ENCODE results near the gene PIR.

Gene PIR

GRCh38 chrX:15471028-15471427, 22.1 kb downstream of the PIR start:
- Histone ChIP-seq H3K9me3 (no peaks in the 10 kb centered on the region), H3K4me1 (no peaks in the 10 kb centered on the region), H3K4me3 (no peak overlapping the region), H3K27me3 (ENCODE audit: low read depth) (no peaks in the 10 kb centered on the region), H3K36me3 (replicated peaks) (peaks cover 3% of the 10 kb centered on the region; the same call in 1 of the 2 replicates)
- peak; percentile 58 to 80 for DNase-seq (ENCODE audit: low spot score in 2 of 2)
- in situ Hi-C loops (cut with MboI; ENCODE audit: low sequenced_read_pairs): no loop called here

GRCh38 chrX:15469613-15470012, 23.5 kb downstream of the PIR start:
- no peak for DNase-seq (ENCODE audit: low spot score in 2 of 2)
- in situ Hi-C loops (cut with MboI; ENCODE audit: low sequenced_read_pairs): loop anchor here (5.0 kb wide), 1 partner anchor 122 kb away; no protein-coding TSS in a partner anchor
- Histone ChIP-seq H3K4me1 (peaks cover 10% of the 10 kb centered on the region), H3K36me3 (replicated peaks) (peaks cover 3% of the 10 kb centered on the region; the same call in 1 of the 2 replicates), H3K9me3 (no peaks in the 10 kb centered on the region), H3K4me3 (no peak overlapping the region), H3K27me3 (ENCODE audit: low read depth) (no peaks in the 10 kb centered on the region)

- DNase-seq (ENCODE audit: low spot score in 2 of 2): peak in 1 of 2 experiments; percentile 40
- Histone ChIP-seq H3K4me3 (no peak overlapping the region), H3K36me3 (replicated peaks) (peaks cover 4% of the 10 kb centered on the region; the same call in 1 of the 2 replicates), H3K4me1 (peaks cover 20% of the 10 kb centered on the region), H3K9me3 (no peaks in the 10 kb centered on the region), H3K27me3 (ENCODE audit: low read depth) (no peaks in the 10 kb centered on the region)
- in situ Hi-C loops (cut with MboI; ENCODE audit: low sequenced_read_pairs): loop anchor here (5.0 kb wide), 1 partner anchor 121 kb away; no protein-coding TSS in a partner anchor
Observed at GRCh38 chrX:15468036-15468435, 25.1 kb downstream of the PIR start.

DNA sequence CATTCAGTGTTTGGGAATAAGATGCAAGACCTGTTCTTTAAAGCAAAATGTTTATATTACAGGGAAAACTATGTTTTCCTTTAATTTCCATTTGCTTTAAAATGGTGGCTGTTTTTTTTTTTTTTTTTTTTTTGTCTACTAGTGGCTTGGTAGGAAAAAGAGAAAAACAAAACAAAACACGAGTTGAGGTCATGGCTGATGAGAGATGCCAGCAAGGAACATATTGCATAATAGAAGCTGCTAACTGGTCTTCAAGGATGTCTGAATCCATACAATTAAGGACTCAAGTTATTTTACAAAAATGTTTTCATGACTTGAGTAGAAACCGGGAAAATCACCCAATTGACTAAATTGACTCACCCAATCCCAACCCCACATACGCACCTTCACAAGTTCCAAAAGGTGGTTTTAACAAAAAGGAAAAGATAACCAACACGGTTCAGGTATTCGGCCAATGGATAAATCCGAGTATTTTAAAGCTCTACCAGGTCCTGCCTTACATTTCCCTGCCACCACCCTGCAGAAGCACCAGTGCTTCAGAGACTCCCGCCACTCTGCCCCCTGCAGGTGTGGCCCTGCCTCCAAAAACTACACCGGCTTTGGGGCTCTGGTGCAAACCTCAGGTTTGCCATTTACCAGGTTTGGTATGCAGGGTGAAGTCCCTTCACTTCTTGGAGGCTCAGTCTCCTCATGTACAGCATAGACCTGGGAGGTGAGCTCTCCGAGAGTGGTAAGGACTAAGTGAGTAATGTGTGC, 27.1 kb downstream of the PIR start:
- no peaks in the 10 kb centered on the region for H3K9me3 ChIP-seq
- peaks cover 20% of the 10 kb centered on the region for H3K4me1 ChIP-seq
- peak in 1 of 2 experiments; percentile 26 for DNase-seq (ENCODE audit: low spot score in 2 of 2)
- H3K27me3 ChIP-seq (ENCODE audit: low read depth): no peaks in the 10 kb centered on the region
- no peak overlapping the region for H3K4me3 ChIP-seq
- in situ Hi-C loops (cut with MboI; ENCODE audit: low sequenced_read_pairs): loop anchor here (5.0 kb wide), 1 partner anchor 119 kb away; no protein-coding TSS in a partner anchor
- peaks cover 4% of the 10 kb centered on the region; the same call in 1 of the 2 replicates for H3K36me3 ChIP-seq (replicated peaks)

DNA sequence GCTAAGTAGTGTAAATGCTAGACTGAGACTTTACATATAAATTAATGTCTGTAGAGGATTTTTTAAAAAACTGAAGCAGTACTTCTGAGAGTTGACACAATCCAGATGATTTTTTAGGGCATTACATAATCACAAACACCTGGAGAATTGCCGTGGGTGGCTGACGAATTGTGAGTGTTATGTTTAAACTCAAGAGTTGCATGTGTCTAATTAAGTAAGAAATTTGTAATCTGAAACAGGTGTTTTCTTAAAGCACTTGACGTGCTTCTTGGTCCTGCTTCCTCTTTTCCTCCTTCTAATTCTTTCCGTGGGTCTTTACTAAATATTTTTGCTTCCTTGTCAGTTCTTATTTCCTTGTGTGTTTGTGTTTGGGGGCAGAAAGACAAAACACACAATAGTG, 27.8 kb downstream of the PIR start:
- Histone ChIP-seq H3K4me1 (peaks cover 20% of the 10 kb centered on the region), H3K4me3 (no peak overlapping the region), H3K9me3 (no peaks in the 10 kb centered on the region), H3K36me3 (replicated peaks) (peaks cover 4% of the 10 kb centered on the region; the same call in 1 of the 2 replicates), H3K27me3 (ENCODE audit: low read depth) (no peaks in the 10 kb centered on the region)
- DNase-seq (ENCODE audit: low spot score in 2 of 2): no peak
- in situ Hi-C loops (cut with MboI; ENCODE audit: low sequenced_read_pairs): loop anchor here (5.0 kb wide), 1 partner anchor 118 kb away; no protein-coding TSS in a partner anchor

- in situ Hi-C loops (cut with MboI; ENCODE audit: low sequenced_read_pairs): loop anchor here (5.0 kb wide), 1 partner anchor 117 kb away; no protein-coding TSS in a partner anchor
- peaks cover 20% of the 10 kb centered on the region for H3K4me1 ChIP-seq
Observed at GRCh38 chrX:15464704-15465103, 28.4 kb downstream of the PIR start.

GRCh38 chrX:15451913-15452312, 41.2 kb downstream of the PIR start:
- no peaks in the 10 kb centered on the region for H3K9me3 ChIP-seq
- 0 out of 2 replicates have a peak, but pooled peaks cover 4% of the 10 kb centered on the region for H3K4me1 ChIP-seq
- DNase-seq (ENCODE audit: low spot score in 2 of 2): no peak
- H3K27me3 ChIP-seq (ENCODE audit: low read depth): no peaks in the 10 kb centered on the region
- H3K36me3 ChIP-seq (replicated peaks): peaks cover 34% of the 10 kb centered on the region
- no peak overlapping the region for H3K4me3 ChIP-seq
- in situ Hi-C loops (cut with MboI; ENCODE audit: low sequenced_read_pairs): no loop called here

More at GRCh38 chrX:15464704-15465103, 28.4 kb downstream of the PIR start:
- H3K27me3 ChIP-seq (ENCODE audit: low read depth): no peaks in the 10 kb centered on the region
- H3K4me3 ChIP-seq: no peak overlapping the region
- no peaks in the 10 kb centered on the region for H3K9me3 ChIP-seq
- no peak for DNase-seq (ENCODE audit: low spot score in 2 of 2)
- peaks cover 4% of the 10 kb centered on the region for H3K36me3 ChIP-seq (replicated peaks)

DNA sequence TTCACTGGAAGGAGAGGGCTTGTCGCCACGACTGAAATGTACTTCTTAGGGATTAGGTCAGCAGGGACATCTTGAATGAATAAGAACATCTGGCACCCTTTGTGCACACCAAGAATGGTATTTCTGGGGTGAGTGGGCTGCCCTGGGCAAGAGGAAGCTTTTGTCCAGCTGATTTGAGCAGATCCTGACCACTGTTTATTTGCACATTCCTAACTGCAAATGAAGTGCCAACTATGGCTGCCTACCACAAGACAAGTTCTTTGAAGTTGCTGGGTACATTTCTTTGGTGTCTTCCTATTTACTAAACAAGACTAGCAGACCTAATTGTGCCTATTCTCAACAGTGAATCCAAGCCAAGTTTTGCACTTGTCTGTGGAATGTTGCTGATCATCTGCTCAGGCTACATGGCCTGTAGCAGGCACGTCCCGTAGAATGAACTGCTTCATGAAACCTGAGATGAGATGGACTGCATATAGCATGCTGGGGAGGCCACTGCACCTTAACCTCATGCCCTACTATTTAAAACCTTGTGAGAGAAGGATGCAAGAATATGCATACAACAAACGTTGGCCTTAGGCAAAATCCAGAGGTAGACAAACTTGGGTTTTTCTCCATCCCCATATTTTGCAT, 45.0 kb downstream of the PIR start:
- in situ Hi-C loops (cut with MboI; ENCODE audit: low sequenced_read_pairs): no loop called here
- no peaks in the 10 kb centered on the region for H3K9me3 ChIP-seq
- H3K36me3 ChIP-seq (replicated peaks): peaks cover 9% of the 10 kb centered on the region
- H3K4me1 ChIP-seq: no peaks in the 10 kb centered on the region
- peak in 1 of 2 experiments; percentile 20 for DNase-seq (ENCODE audit: low spot score in 2 of 2)
- H3K27me3 ChIP-seq (ENCODE audit: low read depth): no peaks in the 10 kb centered on the region
- no peak overlapping the region for H3K4me3 ChIP-seq

GRCh38 chrX:15441464-15441863, 51.7 kb downstream of the PIR start:
- Histone ChIP-seq H3K36me3 (replicated peaks) (peaks cover 9% of the 10 kb centered on the region), H3K4me1 (no peaks in the 10 kb centered on the region), H3K4me3 (no peak overlapping the region), H3K27me3 (ENCODE audit: low read depth) (no peaks in the 10 kb centered on the region), H3K9me3 (no peaks in the 10 kb centered on the region)
- no peak for DNase-seq (ENCODE audit: low spot score in 2 of 2)
- in situ Hi-C loops (cut with MboI; ENCODE audit: low sequenced_read_pairs): no loop called here

- Histone ChIP-seq H3K4me3 (no peak overlapping the region), H3K36me3 (replicated peaks) (peaks cover 6% of the 10 kb centered on the region), H3K4me1 (no peaks in the 10 kb centered on the region), H3K9me3 (no peaks in the 10 kb centered on the region), H3K27me3 (ENCODE audit: low read depth) (no peaks in the 10 kb centered on the region)
- DNase-seq (ENCODE audit: low spot score in 2 of 2): no peak
- in situ Hi-C loops (cut with MboI; ENCODE audit: low sequenced_read_pairs): no loop called here
Observed at GRCh38 chrX:15438332-15438731, 54.8 kb downstream of the PIR start.

DNA sequence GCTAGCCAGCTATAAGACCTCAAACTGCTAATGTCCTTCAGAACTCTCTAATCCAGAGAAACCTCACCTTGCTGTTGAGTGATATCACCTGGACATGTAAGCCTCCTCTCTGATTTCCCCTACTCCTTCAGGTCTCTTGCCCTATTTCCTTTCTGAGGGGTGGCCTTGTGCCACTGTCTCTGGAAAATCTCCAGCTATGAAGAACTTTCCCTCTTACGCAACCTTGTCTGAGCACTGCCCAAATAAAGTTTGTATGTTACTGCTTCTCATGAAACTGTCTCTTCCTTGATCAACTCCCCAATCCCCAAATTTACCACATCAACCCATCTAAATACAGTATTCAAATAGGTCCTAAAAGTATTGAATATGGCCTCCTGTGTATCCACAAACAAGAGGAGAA, 55.4 kb downstream of the PIR start:
- no peak overlapping the region for H3K4me3 ChIP-seq
- H3K4me1 ChIP-seq: no peaks in the 10 kb centered on the region
- H3K36me3 ChIP-seq (replicated peaks): peaks cover 3% of the 10 kb centered on the region
- no peaks in the 10 kb centered on the region for H3K27me3 ChIP-seq (ENCODE audit: low read depth)
- DNase-seq (ENCODE audit: low spot score in 2 of 2): no peak
- in situ Hi-C loops (cut with MboI; ENCODE audit: low sequenced_read_pairs): no loop called here
- H3K9me3 ChIP-seq: no peaks in the 10 kb centered on the region

- Histone ChIP-seq H3K36me3 (replicated peaks) (no peaks in the 10 kb centered on the region), H3K4me1 (no peaks in the 10 kb centered on the region), H3K4me3 (no peak overlapping the region), H3K9me3 (no peaks in the 10 kb centered on the region), H3K27me3 (ENCODE audit: low read depth) (no peaks in the 10 kb centered on the region)
- in situ Hi-C loops (cut with MboI; ENCODE audit: low sequenced_read_pairs): no loop called here
- no peak for DNase-seq (ENCODE audit: low spot score in 2 of 2)
Observed at GRCh38 chrX:15435836-15436619, 57.1 kb downstream of the PIR start.

DNA sequence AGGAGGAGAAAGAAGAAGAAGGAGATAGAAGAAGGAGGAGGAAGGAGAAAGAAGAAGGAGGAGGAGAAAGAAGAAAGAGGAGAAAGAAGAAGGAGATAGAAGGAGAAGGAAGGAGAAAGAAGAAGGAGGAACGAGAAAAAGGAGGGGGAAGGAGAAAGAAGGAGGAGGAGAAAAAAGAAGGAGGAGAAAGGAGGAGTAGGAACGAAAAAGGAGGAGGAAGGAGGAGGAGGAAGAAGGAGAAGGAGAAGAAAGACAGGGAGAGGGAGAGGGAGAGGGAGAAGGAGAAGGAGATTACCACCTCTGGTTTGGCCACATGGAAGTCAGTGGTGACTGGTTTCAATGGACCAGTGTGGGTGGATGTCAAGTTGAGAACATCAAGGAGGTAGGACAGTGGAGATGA, 58.9 kb downstream of the PIR start:
- no peak for DNase-seq (ENCODE audit: low spot score in 2 of 2)
- Histone ChIP-seq H3K4me3 (no peak overlapping the region), H3K9me3 (no peaks in the 10 kb centered on the region), H3K4me1 (no peaks in the 10 kb centered on the region), H3K36me3 (replicated peaks) (0 out of 2 replicates have a peak, but pooled peaks cover under 1% of the 10 kb centered on the region), H3K27me3 (ENCODE audit: low read depth) (no peaks in the 10 kb centered on the region)
- in situ Hi-C loops (cut with MboI; ENCODE audit: low sequenced_read_pairs): no loop called here

All from HAP-1 (cell line).